ENCODE measurements around the gene ALG9. TPM values are rescaled to one million over a fixed set of nuclear protein-coding genes. Genes with fewer than 3 reads are reported as not detected.

Gene ALG9
- polyA plus RNA-seq, 1 donor from 2014 or later: 92.1 TPM

- H3K4me2 ChIP-seq (ENCODE audit: low read length): no peak overlapping the region
- TF ChIP-seq, protein P1, sequence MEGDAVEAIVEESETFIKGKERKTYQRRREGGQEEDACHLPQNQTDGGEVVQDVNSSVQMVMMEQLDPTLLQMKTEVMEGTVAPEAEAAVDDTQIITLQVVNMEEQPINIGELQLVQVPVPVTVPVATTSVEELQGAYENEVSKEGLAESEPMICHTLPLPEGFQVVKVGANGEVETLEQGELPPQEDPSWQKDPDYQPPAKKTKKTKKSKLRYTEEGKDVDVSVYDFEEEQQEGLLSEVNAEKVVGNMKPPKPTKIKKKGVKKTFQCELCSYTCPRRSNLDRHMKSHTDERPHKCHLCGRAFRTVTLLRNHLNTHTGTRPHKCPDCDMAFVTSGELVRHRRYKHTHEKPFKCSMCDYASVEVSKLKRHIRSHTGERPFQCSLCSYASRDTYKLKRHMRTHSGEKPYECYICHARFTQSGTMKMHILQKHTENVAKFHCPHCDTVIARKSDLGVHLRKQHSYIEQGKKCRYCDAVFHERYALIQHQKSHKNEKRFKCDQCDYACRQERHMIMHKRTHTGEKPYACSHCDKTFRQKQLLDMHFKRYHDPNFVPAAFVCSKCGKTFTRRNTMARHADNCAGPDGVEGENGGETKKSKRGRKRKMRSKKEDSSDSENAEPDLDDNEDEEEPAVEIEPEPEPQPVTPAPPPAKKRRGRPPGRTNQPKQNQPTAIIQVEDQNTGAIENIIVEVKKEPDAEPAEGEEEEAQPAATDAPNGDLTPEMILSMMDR (IDR thresholded peaks at IDR 0.05; ENCODE audit: poor library complexity, severe bottlenecking): no peak
- TF ChIP-seq EP300 (conservative IDR thresholded peaks at IDR 0.05; ENCODE audit: poor library complexity, severe bottlenecking) (no peak), SMC3 (conservative IDR thresholded peaks at IDR 0.05; ENCODE audit: poor library complexity) (no peak), REST (IDR thresholded peaks at IDR 0.05; ENCODE audit: borderline replicate concordance) (no peak), POLR2AphosphoS5 (IDR thresholded peaks at IDR 0.05) (no peak), RAD21 (conservative IDR thresholded peaks at IDR 0.05) (no peak), TAF1 (IDR thresholded peaks at IDR 0.05; ENCODE audit: low read depth) (no peak), MXI1 (conservative IDR thresholded peaks at IDR 0.05; ENCODE audit: poor library complexity, severe bottlenecking) (no peak), EZH2 (IDR thresholded peaks at IDR 0.05; ENCODE audit: borderline replicate concordance, insufficient read depth, low read length, poor library complexity, severe bottlenecking) (no peak)
These were observed 45.9 kb upstream of the ALG9 start for GRCh38 chr11:111917312-111917711.

DNA sequence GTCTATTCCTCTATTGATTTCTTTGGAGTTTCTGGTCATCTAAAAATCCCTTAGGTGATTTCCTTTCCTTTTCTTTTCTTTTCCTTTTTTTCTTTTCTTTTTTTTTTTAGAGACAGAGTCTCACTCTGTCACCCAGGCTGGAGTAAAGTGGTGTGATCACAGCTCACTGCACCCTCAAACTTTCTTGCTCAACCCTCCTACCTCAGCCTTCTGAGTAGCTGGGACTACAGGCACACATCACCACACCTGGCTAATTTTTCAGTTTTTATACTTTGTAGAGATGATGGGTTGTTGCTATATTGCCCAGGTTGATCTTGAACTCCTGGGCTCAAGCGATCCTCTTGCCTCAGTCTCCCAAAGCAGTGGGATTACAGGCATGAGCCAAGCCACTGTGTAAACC, 45.4 kb upstream of the ALG9 start:
- no peaks in the 10 kb centered on the region for H4K20me1 ChIP-seq (ENCODE audit: insufficient read depth)
- H3K36me3 ChIP-seq (ENCODE audit: insufficient read depth, low read length): no peaks in the 10 kb centered on the region
- no peaks in the 10 kb centered on the region for H3K79me2 ChIP-seq (replicated peaks; ENCODE audit: insufficient read depth, low read length)
- H3K4me2 ChIP-seq (ENCODE audit: low read length): no peak overlapping the region
- no peaks in the 10 kb centered on the region for H3K9me3 ChIP-seq (ENCODE audit: low read length)
- no peaks in the 10 kb centered on the region for H3K9me2 ChIP-seq (ENCODE audit: insufficient read depth, low read length)
- H3K4me3 ChIP-seq (ENCODE audit: low read length): no peak overlapping the region
- H3K27ac ChIP-seq (ENCODE audit: low read length): no peak overlapping the region
- no peak for TF ChIP-seq SMC3 (conservative IDR thresholded peaks at IDR 0.05; ENCODE audit: poor library complexity)
- TF ChIP-seq MXI1 (conservative IDR thresholded peaks at IDR 0.05; ENCODE audit: poor library complexity, severe bottlenecking): no peak
- TF ChIP-seq TAF1 (IDR thresholded peaks at IDR 0.05; ENCODE audit: low read depth): no peak
- no peak for TF ChIP-seq RAD21 (conservative IDR thresholded peaks at IDR 0.05)
- TF ChIP-seq EP300 (conservative IDR thresholded peaks at IDR 0.05; ENCODE audit: poor library complexity, severe bottlenecking): no peak
- TF ChIP-seq, protein P1 (IDR thresholded peaks at IDR 0.05; ENCODE audit: poor library complexity, severe bottlenecking): no peak
- TF ChIP-seq REST (IDR thresholded peaks at IDR 0.05; ENCODE audit: borderline replicate concordance): no peak
- TF ChIP-seq POLR2AphosphoS5 (IDR thresholded peaks at IDR 0.05): no peak
- TF ChIP-seq EZH2 (IDR thresholded peaks at IDR 0.05; ENCODE audit: borderline replicate concordance, insufficient read depth, low read length, poor library complexity, severe bottlenecking): no peak
- H3K9ac ChIP-seq (ENCODE audit: low read length): no peak overlapping the region
- H3K27me3 ChIP-seq (ENCODE audit: insufficient read depth, low read depth, low read length): no peaks in the 10 kb centered on the region
- no peaks in the 10 kb centered on the region for H3F3A ChIP-seq (ENCODE audit: insufficient read depth, low read length, poor library complexity, severe bottlenecking)
- no peak overlapping the region for H2AFZ ChIP-seq (ENCODE audit: low read depth, low read length)

More at GRCh38 chr11:111917312-111917711, 45.9 kb upstream of the ALG9 start:
- Histone ChIP-seq H3K27me3 (ENCODE audit: insufficient read depth, low read depth, low read length) (no peaks in the 10 kb centered on the region), H3K36me3 (ENCODE audit: insufficient read depth, low read length) (no peaks in the 10 kb centered on the region), H3F3A (ENCODE audit: insufficient read depth, low read length, poor library complexity, severe bottlenecking) (no peaks in the 10 kb centered on the region), H2AFZ (ENCODE audit: low read depth, low read length) (no peak overlapping the region), H3K9me2 (ENCODE audit: insufficient read depth, low read length) (no peaks in the 10 kb centered on the region), H3K27ac (ENCODE audit: low read length) (no peak overlapping the region), H3K4me3 (ENCODE audit: low read length) (no peak overlapping the region), H3K9ac (ENCODE audit: low read length) (no peak overlapping the region), H3K79me2 (replicated peaks; ENCODE audit: insufficient read depth, low read length) (no peaks in the 10 kb centered on the region), H4K20me1 (ENCODE audit: insufficient read depth) (no peaks in the 10 kb centered on the region), H3K9me3 (ENCODE audit: low read length) (no peaks in the 10 kb centered on the region)

Data from neural cell (in vitro differentiated cells).